Ecto neural progenitor cell (in vitro differentiated cells): ENCODE measurements around the gene PGM5.

Experiments
- DNase-seq: peaks from one replicate; pipeline ENCODE4 v3.0.0-alpha.2; 2018; ENCODE audit warnings: low spot score

Gene PGM5

DNA sequence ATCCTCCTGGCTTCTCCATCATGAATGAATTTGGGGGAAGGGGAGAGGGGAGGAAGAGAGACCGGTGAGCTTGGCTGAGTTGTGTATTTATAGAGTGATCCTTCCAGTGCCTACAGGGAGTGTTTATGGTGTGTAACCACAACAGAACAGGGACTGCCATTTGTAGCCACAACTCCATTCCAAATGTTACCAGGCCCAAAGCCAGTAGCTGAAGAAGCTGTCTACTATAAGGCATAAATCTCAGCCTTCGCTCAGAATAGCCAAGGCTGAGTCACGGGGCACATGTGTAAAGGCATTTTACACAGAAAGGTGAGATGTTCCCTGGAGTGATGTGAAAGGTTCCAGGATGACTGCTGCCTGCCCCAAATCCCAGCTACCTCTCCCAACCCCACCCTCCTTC lies 181.8 kb downstream of the PGM5 start:
- no peak for DNase-seq

DNA sequence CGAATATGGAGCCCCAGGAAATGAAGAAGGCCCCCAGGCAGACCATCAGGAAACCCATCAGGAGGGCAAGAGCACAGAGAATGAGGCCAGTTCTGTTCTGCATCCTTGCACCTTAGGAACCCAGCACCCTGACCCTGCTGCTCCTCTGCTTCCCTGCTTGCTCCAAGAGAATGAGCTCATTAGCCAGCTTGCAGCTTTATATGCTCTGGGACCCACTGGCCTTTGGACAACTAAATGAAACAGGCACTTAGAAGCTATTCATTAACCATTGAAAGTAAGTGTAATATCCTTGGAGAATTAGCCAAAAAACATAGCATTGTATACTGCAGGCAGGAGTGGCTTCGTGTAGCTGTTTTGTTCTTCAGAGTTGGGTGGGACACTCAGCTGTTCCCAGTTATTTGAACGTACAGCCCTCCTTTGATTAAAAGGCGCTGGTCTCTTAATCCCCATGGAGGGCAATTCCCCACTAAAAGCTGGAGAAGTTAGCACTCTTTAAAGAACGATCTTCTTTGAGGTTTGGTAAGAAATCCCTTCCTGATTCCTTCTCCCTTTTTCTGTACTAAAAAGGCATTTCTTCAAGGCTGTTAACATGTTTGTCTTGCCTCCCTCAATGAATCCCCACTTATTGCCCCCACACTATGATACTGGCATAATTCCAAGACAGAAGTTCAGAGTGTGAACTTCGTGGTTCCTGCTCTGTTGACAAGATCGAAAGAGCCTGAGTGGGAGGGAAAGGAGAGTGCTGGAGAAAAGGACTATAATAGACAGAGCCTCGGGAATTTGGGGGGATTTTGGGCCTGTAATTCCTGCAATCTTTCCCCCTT lies 184.5 kb downstream of the PGM5 start, which contains the start of gene TMEM252:
TMEM252 (minus strand) TSS at position 172 of the 824 bp plus-strand sequence; CDS start at position 103, 69 bp downstream.
- DNase-seq, result no peak

DNA sequence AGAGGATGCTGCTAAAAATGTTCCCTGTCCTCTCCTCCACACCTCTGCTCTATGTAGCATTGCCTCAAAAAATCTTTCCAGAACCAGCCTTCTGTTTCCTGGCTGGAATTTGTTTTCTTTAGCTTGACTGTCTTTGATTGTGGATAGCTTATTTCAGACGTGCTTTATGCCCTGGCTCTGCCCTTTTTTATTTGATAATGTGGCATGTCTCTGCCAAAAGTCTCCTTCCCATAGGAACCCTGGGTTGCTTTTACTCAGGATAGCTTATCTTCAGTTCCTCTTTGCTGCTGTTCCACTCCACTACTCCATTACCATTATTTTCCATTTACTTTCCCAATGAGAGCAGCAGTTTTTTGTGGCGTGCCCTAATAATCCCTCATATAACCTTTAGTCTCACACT lies 185.2 kb downstream of the PGM5 start:
- DNase-seq, result no peak

DNA sequence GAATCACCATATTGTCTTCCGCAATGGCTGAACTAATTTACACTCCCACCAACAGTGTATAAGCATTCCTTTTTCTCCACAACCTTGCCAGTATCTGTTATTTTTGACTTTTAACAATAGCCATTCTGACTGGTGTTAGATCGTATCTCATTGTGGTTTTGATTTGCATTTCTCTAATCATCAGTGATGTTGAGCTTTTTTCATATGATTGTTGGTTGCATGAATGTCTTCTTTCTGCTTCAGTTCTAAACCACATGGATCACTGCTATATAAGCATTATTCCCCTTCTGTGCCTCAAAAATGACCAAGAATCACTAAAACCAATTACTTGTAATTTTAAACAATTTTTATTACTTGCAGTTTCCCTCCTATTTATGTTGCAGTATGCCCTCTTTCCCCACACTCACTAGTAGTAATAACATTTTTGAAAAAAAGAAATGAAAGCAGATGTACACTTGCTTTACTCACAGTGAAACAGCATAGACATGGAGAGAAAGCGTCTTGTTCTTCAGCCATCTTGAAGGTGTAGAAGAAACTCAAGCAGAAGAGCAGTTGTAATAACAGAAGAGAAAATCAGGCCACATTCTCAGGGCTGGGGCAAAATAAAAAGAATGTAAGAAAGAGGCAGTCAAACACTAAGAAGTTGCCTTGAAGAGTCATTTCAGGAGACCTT lies 188.8 kb downstream of the PGM5 start:
- no peak for DNase-seq

DNA sequence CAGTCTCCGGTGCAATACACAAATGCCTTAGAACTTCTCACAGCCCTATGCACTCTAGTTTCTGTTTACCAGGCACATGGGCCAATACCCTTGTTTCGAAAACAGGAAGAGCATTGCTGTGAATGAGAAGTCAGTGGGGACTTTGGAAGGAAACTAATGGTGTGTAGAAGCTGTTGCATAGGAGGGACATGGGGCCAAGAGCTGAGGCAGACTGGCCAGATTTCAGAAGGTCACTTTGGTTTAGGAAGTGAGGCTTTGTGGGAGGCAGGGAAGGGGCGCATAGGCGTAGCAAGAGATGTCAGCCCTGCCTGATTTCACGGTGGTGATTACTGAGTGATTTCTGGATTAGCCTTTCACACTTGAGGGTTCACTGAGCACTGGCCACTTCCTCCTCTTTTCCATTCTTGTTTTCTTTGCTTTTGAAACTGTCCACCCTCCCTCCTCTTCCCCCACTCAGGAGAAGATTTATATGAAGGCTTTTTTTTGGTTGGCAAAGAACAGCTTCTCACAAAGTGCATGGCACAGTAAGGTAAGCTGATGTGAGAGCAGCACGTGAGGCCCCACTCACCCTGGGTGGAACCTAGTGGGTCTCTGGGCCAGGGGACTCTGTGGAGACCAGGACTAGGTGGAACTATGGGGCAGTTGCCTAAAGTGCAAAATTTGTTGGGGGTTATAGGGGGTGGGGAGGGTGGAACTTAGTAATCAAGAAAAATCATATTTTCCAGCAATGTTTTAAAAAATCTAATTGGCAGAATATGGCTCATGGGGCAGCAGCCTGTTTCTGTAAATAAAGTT lies 190.4 kb downstream of the PGM5 start:
- DNase-seq, result no peak

DNA sequence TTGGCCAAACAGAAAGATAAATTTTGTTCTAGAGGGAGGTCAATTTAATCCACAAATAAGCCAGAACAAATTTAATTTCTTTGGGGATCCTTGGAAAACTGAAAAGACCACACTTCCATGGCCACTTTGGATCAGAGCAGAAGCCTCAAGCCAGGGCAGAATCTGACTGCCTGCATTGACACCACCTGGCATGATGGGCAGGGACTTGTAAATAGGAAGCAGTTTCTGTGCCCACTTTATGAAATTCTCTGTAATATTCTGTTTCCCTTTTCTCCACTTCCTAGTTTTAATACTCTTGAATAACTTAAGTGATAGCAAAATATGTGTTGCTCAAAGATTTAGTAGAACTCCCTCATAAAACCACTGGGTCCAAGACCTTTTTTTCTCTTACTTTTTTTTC lies 191.0 kb downstream of the PGM5 start:
- no peak for DNase-seq

DNA sequence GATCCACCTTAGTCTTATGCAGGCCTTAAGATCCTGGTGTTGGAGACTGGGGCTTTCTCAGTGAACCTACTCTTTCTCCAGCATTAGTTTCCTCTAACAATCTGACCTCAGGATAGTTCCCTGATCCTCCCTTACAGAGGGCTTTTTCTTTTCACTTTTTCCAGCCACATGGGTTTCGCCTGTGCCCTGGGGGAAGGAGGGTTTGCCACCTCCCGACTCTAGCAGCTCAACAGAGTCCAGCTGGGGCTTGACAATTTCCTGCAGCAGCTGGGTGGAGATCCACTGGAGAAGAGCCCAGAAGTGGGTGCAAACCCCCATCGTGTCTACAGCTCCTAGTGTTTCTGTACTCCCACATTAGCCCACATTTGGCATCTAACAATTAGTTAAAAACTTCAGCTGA lies 191.8 kb downstream of the PGM5 start:
- DNase-seq, result no peak

DNA sequence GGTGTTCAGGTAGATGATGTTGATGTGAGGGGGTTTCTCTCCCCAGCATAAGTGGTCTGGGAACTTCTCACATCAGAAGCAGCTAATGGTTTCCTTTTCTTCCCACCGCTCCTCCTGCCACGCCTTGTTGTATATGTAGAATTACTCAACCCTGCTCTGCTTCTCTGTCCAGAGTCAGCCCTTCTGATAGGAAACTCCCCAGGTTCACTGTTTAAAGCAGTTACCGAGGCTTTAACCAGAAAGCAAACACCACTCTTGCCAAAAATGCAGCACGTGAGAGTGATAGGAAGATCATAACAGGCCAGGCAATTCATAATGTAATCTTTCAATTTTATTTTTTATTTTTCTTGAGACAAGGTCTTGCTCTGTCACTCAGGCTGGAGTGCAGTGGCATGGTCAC lies 194.8 kb downstream of the PGM5 start:
- DNase-seq, result no peak

DNA sequence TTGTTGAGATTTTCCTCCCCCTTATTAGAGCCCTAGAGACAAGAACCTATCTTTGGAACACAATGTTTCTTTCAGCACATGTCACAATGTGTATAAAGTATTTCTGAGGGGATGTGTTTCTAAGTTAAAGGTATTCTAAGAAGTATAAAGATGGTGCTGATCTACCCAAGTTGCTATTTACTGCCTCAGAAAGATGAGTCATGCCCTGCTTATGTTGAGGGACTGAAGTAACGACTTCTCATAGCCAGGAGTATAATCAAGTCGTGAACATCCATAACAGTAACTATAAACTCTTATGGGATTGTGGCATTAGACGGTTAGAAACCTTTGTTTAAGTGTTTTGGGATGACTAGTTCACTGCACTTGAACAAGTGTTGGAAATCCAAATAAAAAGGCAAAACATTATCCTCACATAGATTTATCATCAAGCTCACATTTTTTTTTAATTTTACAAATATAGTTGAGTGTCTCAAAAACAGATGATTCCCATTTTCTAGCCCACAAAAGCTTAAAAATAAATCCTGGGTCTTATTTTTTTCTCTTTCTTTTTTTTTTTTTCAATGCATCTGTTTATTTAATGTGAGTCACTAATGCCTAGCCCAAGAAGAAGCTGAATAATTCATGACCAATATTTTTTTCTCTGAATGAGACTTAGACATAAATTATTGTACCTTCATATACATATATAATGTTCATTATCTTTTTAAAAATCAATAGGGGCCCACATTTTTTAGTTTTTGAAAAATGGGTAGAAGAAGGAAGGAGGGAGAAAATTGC lies 196.5 kb downstream of the PGM5 start:
- no peak for DNase-seq

DNA sequence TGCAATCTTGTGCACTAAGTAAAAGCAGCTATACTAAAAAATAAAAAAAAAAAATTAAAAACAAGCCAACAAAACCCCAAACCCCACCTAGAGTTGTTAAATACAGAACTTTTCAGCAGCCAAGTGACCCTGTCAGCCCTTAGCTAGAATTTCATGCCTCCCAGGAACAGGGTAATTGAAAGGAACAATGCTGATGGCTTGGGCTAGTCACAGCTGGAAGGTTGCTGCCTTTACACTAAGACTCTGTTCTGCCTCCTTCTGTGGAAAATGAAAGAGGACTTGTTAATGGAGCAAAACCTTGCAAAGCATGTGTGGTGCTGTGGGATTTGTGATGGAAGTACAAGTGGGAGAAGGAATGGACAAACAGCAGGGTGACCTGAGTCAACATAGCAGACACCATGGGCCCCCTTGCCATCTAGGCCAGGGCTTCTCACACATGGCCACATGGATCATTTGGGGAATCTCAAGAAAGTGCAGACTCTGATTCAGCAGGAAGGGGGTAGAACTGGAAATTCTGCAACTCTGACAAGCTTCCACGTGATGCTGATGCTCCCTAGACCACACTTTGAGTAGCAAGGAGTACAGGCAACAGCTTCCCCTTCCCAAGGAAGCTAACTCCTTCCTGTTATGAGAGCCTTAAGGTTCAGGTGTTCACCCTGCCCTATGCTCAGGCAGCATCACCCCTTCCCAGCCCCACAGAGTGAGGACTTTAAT lies 199.2 kb downstream of the PGM5 start:
- no peak for DNase-seq

DNA sequence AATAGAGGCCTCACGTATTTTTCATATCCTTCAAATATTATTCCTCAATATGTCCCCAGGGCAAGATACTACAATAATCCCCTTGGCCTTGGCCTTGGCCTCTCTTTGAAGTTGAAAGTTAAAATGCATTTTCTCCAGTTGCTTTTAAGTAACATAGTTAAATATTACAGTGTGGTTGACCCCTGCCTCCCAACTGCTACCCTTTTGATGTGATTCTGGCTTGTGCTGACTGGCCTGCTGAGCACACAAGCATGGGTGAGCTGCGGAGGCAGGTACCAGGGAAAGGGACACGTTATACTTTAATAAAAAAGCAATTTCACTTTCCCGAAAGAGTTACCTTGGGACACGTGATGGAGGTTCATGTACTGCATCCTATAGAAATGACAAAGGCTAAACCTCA lies 202.1 kb downstream of the PGM5 start:
- no peak for DNase-seq

DNA sequence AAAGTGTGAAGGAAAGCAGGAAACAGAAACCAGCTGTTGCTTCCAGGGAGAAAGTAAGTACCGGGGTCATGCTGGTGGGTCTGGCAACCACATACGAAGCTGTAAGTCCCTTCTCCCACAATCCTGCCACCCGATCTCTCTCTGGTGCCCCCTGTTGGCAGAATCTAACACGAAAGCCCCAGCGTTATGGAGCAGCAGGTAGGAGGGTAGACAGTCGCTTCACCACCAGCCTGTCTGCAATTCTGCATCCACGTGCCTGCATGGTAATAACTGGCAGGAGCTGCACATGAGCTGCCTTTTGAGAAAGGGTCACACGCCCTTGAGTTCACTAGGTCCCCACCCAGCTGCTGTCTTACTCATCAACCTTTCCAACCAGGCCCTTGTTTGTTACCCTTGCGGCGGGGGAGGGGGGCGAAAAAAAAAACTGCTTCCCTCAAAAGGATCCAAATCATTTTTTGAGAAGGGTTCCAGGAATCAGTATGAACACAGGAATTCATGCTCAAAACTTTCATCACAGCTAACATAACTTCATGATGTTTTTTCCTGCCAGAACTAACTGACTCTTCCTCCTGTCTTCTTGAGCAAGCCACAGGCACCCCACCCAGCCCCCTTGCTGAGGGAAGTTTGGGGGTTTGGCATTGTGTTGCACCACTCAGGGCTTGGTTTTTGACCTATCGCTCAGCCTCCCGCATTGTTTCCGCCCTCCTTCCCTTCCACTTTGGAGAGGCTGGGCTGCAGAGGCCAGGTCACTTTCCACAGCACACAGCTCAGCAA lies 203.8 kb downstream of the PGM5 start:
- peak; percentile 67 for DNase-seq

DNA sequence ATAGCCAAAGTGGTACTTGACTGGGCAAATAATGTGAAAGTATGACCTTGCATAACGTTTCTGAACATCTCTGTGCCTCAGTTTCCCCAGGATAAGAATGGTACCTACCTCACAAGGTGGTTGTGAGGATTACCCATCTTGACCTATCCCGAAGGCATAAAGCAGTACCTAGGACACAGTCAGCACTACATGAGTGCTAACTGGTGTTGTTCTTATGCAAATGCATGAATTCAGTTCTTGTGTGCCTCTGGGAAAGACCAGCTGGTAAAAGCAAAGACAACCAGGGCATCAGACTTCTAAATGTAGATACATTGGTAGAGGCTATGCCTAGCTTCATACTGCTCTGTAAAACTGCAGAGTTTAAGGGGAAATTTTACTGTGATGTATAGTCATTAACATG lies 206.1 kb downstream of the PGM5 start:
- DNase-seq, result no peak

DNA sequence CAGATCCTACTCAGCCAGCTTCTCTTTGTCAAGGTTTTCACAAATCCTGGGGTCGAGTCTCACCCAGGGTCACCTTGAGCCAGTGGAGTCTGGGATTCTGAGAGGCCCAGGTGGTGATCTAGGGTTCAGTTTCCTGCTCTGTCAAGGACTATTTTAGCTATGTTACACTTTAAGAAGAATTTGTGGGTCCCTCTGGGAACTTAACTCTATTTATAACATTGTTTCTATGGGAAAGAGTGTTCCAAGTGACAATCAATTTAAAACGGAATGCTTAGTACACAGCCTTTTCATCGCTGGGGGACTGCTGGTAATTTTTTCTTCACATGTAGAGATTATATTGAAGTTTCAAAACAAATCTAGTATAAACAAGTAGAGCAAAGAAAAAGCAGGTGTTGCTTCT lies 211.2 kb downstream of the PGM5 start:
- no peak for DNase-seq

DNA sequence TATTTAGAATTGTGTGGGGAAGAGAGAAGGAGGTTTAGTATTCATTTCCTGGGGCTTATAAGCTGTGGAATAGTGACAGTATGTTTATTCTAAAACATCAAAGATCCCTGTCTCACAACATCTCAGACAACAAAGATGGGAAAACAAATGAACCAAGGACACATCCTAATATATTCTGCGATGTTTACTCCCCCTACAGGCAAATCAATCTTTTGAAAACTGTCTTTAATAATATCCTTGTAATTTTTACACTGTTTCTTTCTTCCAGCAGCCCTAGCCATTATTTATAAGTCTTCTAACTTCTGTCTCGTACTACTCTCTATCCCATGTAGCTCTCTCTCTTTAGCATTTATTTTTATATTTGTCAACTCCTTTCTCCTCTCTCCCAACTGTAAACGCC lies 217.7 kb downstream of the PGM5 start:
- no peak for DNase-seq

DNA sequence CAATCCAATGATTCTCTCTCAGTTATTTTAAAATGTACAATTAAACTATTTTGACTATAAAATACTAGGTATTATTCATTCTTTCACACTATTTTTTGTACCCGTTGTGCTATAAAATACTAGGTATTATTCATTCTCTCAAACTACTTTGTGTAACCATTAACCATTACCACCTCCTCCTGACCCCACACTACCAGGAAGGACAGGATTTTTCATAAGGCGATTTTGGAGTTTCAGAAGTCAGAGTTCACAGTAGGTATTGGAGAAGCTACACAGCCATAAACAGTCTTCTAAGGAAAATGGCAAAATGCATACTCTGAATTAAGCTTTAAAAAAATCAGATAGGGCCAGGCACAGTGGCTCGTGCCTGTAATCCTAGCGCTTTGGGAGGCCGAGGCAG lies 219.4 kb downstream of the PGM5 start:
- DNase-seq, result no peak

DNA sequence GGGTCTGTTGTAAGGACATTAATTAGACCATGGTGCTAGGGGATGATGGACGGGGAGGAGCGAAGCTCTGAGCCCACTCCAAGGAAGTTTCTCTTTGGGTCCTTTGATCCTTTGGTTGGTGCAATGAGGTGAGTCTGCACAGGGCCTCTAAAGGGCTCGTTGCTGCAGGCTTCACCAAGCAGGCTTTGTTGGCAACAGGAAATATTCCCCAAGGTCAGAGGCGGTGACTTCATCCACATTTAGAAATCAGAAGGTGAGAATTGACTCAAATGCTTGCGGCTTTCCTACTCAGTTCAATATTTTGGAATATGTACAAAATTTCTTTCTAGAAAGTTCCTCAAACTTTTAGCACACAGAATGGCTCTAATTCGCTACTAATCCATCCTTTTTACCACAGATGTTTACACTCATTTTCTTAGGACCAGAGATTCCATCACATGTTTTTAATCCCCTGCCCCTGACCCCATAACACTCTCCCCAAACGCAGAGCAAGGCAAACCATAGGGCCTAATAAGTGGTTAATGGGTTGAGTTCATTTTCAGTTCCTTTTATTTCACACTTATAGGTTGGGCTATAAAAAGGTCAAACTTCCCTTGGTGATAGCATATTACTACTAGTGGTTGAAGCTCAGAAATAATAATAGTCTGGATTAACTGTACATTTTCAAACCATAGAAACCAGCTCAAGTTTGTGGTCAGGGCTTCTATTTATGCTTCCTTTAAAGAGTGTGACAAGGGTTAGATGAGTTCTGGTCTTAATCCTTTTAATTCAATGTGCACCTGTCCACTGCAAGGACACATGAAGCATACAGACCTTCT lies 221.6 kb downstream of the PGM5 start:
- DNase-seq, result no peak
